ENCODE data around the gene UNC5A. TPM values are rescaled to one million over a fixed set of nuclear protein-coding genes. Genes with fewer than 3 reads are reported as not detected.

UNC5A gene
- total RNA-seq, 3 donors from 2014 or later: 0.07 to 0.16 TPM; not detected in 1

GRCh38 chr5:176879663-176880361 lies 69.5 kb downstream of the UNC5A start:
- no peak for TF ChIP-seq CTCF (IDR thresholded peaks at IDR 0.05)
- no peaks in the 10 kb centered on the region for H3K9me3 ChIP-seq
- intact Hi-C loops (cut with DNase I, micrococcal nuclease): no loop called here
- H3K4me3 ChIP-seq: no peak overlapping the region
- DNase-seq: no peak
- H3K36me3 ChIP-seq (ENCODE audit: low read depth): no peaks in the 10 kb centered on the region
- H3K4me1 ChIP-seq (ENCODE audit: low read depth): no peaks in the 10 kb centered on the region
- no peak for ATAC-seq

- TF ChIP-seq CTCF (IDR thresholded peaks at IDR 0.05): no peak
- DNase-seq (no peak), ATAC-seq (no peak)
- Histone ChIP-seq H3K36me3 (ENCODE audit: low read depth) (no peaks in the 10 kb centered on the region), H3K9me3 (no peaks in the 10 kb centered on the region), H3K4me1 (ENCODE audit: low read depth) (no peaks in the 10 kb centered on the region), H3K4me3 (no peak overlapping the region)
- intact Hi-C loops (cut with DNase I, micrococcal nuclease): no loop called here
Measured at GRCh38 chr5:176880366-176881020, 70.1 kb downstream of the UNC5A start.

- Histone ChIP-seq H3K36me3 (ENCODE audit: low read depth) (no peaks in the 10 kb centered on the region), H3K4me3 (no peak overlapping the region), H3K4me1 (ENCODE audit: low read depth) (no peaks in the 10 kb centered on the region), H3K9me3 (no peaks in the 10 kb centered on the region)
- ATAC-seq (no peak), DNase-seq (no peak)
- no peak for TF ChIP-seq CTCF (IDR thresholded peaks at IDR 0.05)
- intact Hi-C loops (cut with DNase I, micrococcal nuclease): no loop called here
Measured at GRCh38 chr5:176881021-176881749, 70.8 kb downstream of the UNC5A start.

- Histone ChIP-seq H3K4me1 (ENCODE audit: low read depth) (no peaks in the 10 kb centered on the region), H3K4me3 (no peak overlapping the region), H3K9me3 (no peaks in the 10 kb centered on the region), H3K36me3 (ENCODE audit: low read depth) (no peaks in the 10 kb centered on the region)
- no peak for TF ChIP-seq CTCF (IDR thresholded peaks at IDR 0.05)
- no peak for DNase-seq
- no peak for ATAC-seq
- intact Hi-C loops (cut with DNase I, micrococcal nuclease): no loop called here
Measured at GRCh38 chr5:176881816-176882566, 71.6 kb downstream of the UNC5A start.

GRCh38 chr5:176882567-176882903 lies 72.2 kb downstream of the UNC5A start:
- DNase-seq: no peak
- TF ChIP-seq CTCF (IDR thresholded peaks at IDR 0.05): no peak
- H3K9me3 ChIP-seq: no peaks in the 10 kb centered on the region
- intact Hi-C loops (cut with DNase I, micrococcal nuclease): no loop called here
- ATAC-seq: no peak
- no peaks in the 10 kb centered on the region for H3K4me1 ChIP-seq (ENCODE audit: low read depth)
- no peak overlapping the region for H3K4me3 ChIP-seq
- H3K36me3 ChIP-seq (ENCODE audit: low read depth): no peaks in the 10 kb centered on the region
